Measurements from ENCODE around the gene SPINT4.

DNA sequence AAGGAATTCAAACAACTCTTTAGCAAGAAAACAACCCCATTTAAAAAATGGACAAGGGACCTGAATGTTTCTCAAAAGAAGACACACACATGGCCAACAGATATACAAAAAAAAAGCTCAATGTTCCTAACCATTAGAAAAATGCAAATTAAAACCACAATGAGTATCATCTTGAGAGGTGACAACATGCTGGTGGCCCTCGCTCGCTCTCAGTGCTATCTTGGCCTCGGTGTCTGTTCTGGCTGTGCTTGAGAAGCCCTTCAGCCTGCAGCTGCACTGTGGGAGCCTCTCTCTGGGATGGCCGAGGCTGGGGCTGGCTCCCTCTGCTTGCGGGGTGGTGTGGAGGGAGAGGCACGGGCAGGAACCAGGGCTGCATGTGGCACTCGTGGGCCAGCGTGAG is 13.4 kb downstream of the SPINT4 start:
- TF ChIP-seq PPARA (CRISPR knock-in tag; IDR thresholded peaks at IDR 0.05; ENCODE audit: borderline replicate concordance) (no peak), ZC3H10 (CRISPR knock-in tag; IDR thresholded peaks at IDR 0.05) (no peak), TCF4 (CRISPR knock-in tag; IDR thresholded peaks at IDR 0.05; ENCODE audit: borderline replicate concordance) (no peak)
